OCI-LY3 (cell line): ENCODE measurements around the gene C10orf71.

Experiments used
- CTCF ChIP-seq: fragments of 200-600, 300-600 bp; sonication (generic); IDR thresholded peaks from 2 replicates; pipeline ENCODE4 v1.5.1; 2014; ENCODE audit warnings: antibody characterized with exemption, low read length, low read depth
- EZH2phosphoT487 ChIP-seq: fragments of 200-600 bp; shearing (Covaris generic); IDR thresholded peaks from 2 replicates; pipeline ENCODE4 v1.6.1; 2018; ENCODE audit warnings: antibody characterized with exemption, mixed run types, low read depth

DNA sequence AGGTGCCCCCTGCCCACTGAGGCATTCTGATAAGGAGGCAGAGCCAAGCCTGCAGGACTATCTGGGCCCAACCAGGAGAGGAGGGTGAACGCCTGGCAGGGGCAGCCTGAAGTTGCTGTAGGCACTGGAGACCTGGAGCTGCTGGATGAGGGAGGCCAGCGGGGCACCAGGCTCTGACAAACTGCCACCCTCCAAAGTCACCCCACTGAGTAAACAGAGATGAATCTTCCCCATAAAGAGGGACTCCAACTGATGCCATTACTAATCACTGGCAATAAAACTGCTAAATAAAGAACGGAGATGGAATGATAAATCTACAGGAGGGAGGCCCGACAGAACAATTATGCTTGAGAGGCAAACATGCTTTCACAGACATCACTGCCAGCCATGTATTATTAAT lies 52.7 kb downstream of the C10orf71 start:
- TF ChIP-seq CTCF (no peak), EZH2phosphoT487 (no peak)
